ENCODE results near the gene ZCCHC24. TPM values are rescaled to one million over a fixed set of nuclear protein-coding genes. Genes with fewer than 3 reads are reported as not detected.

Gene ZCCHC24
- total RNA-seq, 3 donors from 2014 or later (not counting 1 experiment from before 2014, with no cell fraction given) = 2.8 to 4.0 (median 3.6) TPM

GRCh38 chr10:79434821-79435251, 10.6 kb downstream of the ZCCHC24 start:
- Histone ChIP-seq H3K4me1 (ENCODE audit: control insufficient read depth, insufficient read depth, low read length) (no peaks in the 10 kb centered on the region), H3K27ac (ENCODE audit: low read length) (no peak overlapping the region), H3K4me3 (ENCODE audit: low read length) (no peak overlapping the region), H3K9me3 (ENCODE audit: control insufficient read depth, insufficient read depth, low read length) (no peaks in the 10 kb centered on the region), H3K27me3 (ENCODE audit: control insufficient read depth, insufficient read depth, low read length) (no peaks in the 10 kb centered on the region), H3K36me3 (ENCODE audit: control insufficient read depth, insufficient read depth, low read length) (no peaks in the 10 kb centered on the region)
- Mint-ChIP-seq H3K36me3 (no peaks in the 10 kb centered on the region), H3K27ac (no peak overlapping the region), H3K4me1 (peaks cover 0 to 11% of the 10 kb centered on the region in 2 donors), H3K9me3 (no peaks in the 10 kb centered on the region), H3K27me3 (ENCODE audit: low read depth in 2 of 2) (no peaks in the 10 kb centered on the region), H3K4me3 (no peak overlapping the region)
- intact Hi-C loops (cut with micrococcal nuclease) = no loop called here
- ATAC-seq (no peak), DNase-seq (no peak)
- WGBS (ENCODE audit: insufficient coverage) = 73% methylated on average over 7 of the region's 7 CpGs
- no peak for TF ChIP-seq CTCF (IDR thresholded peaks at IDR 0.05)

DNA sequence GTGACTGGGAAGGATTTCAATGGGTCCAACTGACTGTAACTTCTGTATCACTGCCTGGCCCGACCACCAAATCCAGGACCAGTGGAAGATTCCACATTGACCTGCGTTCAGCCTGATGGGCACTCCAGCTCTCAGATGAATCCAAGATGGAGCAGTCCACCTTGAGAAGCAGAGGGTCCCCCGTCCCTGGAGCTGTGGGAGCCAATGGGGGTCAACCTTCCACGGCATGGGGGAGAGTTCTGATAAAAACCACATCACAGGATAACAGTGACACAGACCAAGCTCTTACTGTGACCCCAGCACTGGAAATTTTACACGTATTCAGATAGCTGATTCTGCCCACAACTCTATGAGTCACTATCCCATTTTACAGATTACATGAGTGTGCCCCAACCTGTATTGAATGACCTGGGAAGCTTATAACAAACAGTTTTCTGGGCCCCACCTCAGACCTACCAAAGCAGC, 11.2 kb downstream of the ZCCHC24 start:
- H3K9me3 ChIP-seq (ENCODE audit: control insufficient read depth, insufficient read depth, low read length) = no peaks in the 10 kb centered on the region
- ATAC-seq = no peak
- Mint-ChIP-seq H3K4me1 (peaks cover 0 to 11% of the 10 kb centered on the region in 2 donors), H3K27ac (no peak overlapping the region), H3K27me3 (ENCODE audit: low read depth in 2 of 2) (no peaks in the 10 kb centered on the region), H3K9me3 (no peaks in the 10 kb centered on the region), H3K36me3 (no peaks in the 10 kb centered on the region), H3K4me3 (no peak overlapping the region)
- 62% methylated on average over 5 of the region's 5 CpGs for WGBS (ENCODE audit: insufficient coverage)
- intact Hi-C loops (cut with micrococcal nuclease) = no loop called here
- no peaks in the 10 kb centered on the region for H3K27me3 ChIP-seq (ENCODE audit: control insufficient read depth, insufficient read depth, low read length)
- no peak for TF ChIP-seq CTCF (IDR thresholded peaks at IDR 0.05)
- H3K27ac ChIP-seq (ENCODE audit: low read length) = no peak overlapping the region
- H3K4me3 ChIP-seq (ENCODE audit: low read length) = no peak overlapping the region
- DNase-seq = no peak
- no peaks in the 10 kb centered on the region for H3K36me3 ChIP-seq (ENCODE audit: control insufficient read depth, insufficient read depth, low read length)
- no peaks in the 10 kb centered on the region for H3K4me1 ChIP-seq (ENCODE audit: control insufficient read depth, insufficient read depth, low read length)

DNA sequence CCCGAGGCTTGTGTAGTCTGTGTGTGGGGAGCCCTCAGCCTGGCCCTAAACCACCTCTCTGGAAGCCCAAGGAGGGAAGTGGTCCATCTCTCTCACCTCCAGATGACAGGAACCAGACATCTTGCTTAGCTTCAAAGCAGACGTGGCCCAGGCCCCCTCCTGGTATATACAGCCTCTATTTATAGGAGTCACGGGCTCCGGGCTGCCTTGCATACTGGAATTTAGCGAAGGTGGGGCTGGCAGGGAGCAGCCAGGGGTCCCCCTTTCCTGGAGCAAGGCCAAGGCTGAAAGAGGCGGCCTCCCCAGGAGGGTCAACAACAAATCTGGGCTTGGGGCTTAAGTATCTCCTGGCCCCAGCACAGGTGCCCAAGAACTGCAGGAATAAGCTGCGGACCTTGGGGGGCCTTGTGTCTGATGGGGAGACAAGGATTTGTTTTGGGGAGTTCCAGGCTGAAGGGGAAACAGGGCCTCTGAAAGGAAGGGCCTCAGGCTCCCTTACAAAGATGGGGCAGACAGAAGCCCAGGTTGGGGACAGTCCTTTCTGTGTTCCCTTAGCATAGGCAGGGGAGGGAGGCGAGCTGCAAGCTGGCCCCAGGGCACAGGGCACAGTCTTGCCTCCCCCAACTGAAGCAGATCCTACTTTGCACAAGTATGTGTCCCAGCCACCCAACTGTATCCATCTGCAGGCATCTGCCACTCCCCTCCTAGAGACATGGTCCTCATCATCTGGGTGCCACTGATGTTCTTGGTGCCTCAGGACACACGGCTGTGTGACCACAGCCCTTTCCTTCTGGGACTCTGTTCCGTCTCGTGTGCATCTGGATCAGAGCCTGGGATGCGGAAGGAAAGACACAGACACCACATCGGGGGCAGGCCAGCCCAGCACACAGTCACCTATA, 11.9 kb downstream of the ZCCHC24 start:
- Histone ChIP-seq H3K36me3 (ENCODE audit: control insufficient read depth, insufficient read depth, low read length) (no peaks in the 10 kb centered on the region), H3K27me3 (ENCODE audit: control insufficient read depth, insufficient read depth, low read length) (no peaks in the 10 kb centered on the region), H3K9me3 (ENCODE audit: control insufficient read depth, insufficient read depth, low read length) (no peaks in the 10 kb centered on the region), H3K4me1 (ENCODE audit: control insufficient read depth, insufficient read depth, low read length) (no peaks in the 10 kb centered on the region), H3K27ac (ENCODE audit: low read length) (no peak overlapping the region), H3K4me3 (ENCODE audit: low read length) (no peak overlapping the region)
- TF ChIP-seq CTCF (IDR thresholded peaks at IDR 0.05) = no peak
- Mint-ChIP-seq H3K4me3 (no peak overlapping the region), H3K9me3 (no peaks in the 10 kb centered on the region), H3K36me3 (no peaks in the 10 kb centered on the region), H3K4me1 (peaks cover 0 to 11% of the 10 kb centered on the region in 2 donors), H3K27me3 (ENCODE audit: low read depth in 2 of 2) (no peaks in the 10 kb centered on the region), H3K27ac (no peak overlapping the region)
- no peak for ATAC-seq
- DNase-seq = no peak
- 88% methylated on average over 13 of the region's 13 CpGs for WGBS (ENCODE audit: insufficient coverage)
- intact Hi-C loops (cut with micrococcal nuclease) = no loop called here

Data from natural killer cell (primary cell).